Measurements from ENCODE around the gene MORN5.

The MORN5 gene

GRCh38 chr9:122122903-122123632 is 36.6 kb upstream of the MORN5 start:
- TF ChIP-seq CTCF (IDR thresholded peaks at IDR 0.05; ENCODE audit: low read depth, low read length) (peak; percentile 98), MYC (IDR thresholded peaks at IDR 0.05; ENCODE audit: low read depth, low read length) (no peak)
- peak; percentile 77 for DNase-seq (ENCODE audit: low read depth)
- H3K4me3 ChIP-seq (ENCODE audit: low read depth, low read length) = no peak overlapping the region

- no peak overlapping the region for H3K4me3 ChIP-seq (ENCODE audit: low read depth, low read length)
- TF ChIP-seq MYC (IDR thresholded peaks at IDR 0.05; ENCODE audit: low read depth, low read length) (no peak), POLR2A (IDR thresholded peaks at IDR 0.05; ENCODE audit: extremely low read depth, insufficient read length) (no peak), MAX (IDR thresholded peaks at IDR 0.05; ENCODE audit: low read depth, low read length) (no peak), CTCF (IDR thresholded peaks at IDR 0.05; ENCODE audit: low read depth, low read length) (no peak)
- no peak for DNase-seq (ENCODE audit: low read depth)
These were observed 35.7 kb upstream of the MORN5 start for GRCh38 chr9:122124048-122124447.

GRCh38 chr9:122124528-122124927 is 35.2 kb upstream of the MORN5 start:
- no peak for DNase-seq (ENCODE audit: low read depth)
- TF ChIP-seq POLR2A (IDR thresholded peaks at IDR 0.05; ENCODE audit: extremely low read depth, insufficient read length) = no peak
- no peak overlapping the region for H3K4me3 ChIP-seq (ENCODE audit: low read depth, low read length)

GRCh38 chr9:122125158-122125508 is 34.6 kb upstream of the MORN5 start:
- no peak overlapping the region for H3K4me3 ChIP-seq (ENCODE audit: low read depth, low read length)
- TF ChIP-seq CTCF (IDR thresholded peaks at IDR 0.05; ENCODE audit: low read depth, low read length) (peak; percentile 79), MAX (IDR thresholded peaks at IDR 0.05; ENCODE audit: low read depth, low read length) (no peak)
- DNase-seq (ENCODE audit: low read depth) = peak; percentile 77

- H3K4me3 ChIP-seq (ENCODE audit: low read depth, low read length) = no peak overlapping the region
- no peak for DNase-seq (ENCODE audit: low read depth)
- no peak for TF ChIP-seq CTCF (IDR thresholded peaks at IDR 0.05; ENCODE audit: low read depth, low read length)
- no peak for TF ChIP-seq MYC (IDR thresholded peaks at IDR 0.05; ENCODE audit: low read depth, low read length)
- no peak for TF ChIP-seq POLR2A (IDR thresholded peaks at IDR 0.05; ENCODE audit: extremely low read depth, insufficient read length)
- TF ChIP-seq MAX (IDR thresholded peaks at IDR 0.05; ENCODE audit: low read depth, low read length) = no peak
These were observed 34.0 kb upstream of the MORN5 start for GRCh38 chr9:122125509-122126330.

GRCh38 chr9:122126331-122127261 is 33.1 kb upstream of the MORN5 start:
- TF ChIP-seq MAX (IDR thresholded peaks at IDR 0.05; ENCODE audit: low read depth, low read length) (no peak), MYC (IDR thresholded peaks at IDR 0.05; ENCODE audit: low read depth, low read length) (no peak), CTCF (IDR thresholded peaks at IDR 0.05; ENCODE audit: low read depth, low read length) (no peak), POLR2A (IDR thresholded peaks at IDR 0.05; ENCODE audit: extremely low read depth, insufficient read length) (no peak)
- no peak overlapping the region for H3K4me3 ChIP-seq (ENCODE audit: low read depth, low read length)
- no peak for DNase-seq (ENCODE audit: low read depth)
